Activated gamma-delta T cell treated with anti-CD3 and anti-CD28 coated beads, Interleukin-2, amount 50 U/mL, for 16 hours (primary cell): ENCODE data around the gene BCL2L1.

Source experiments
- DNase-seq: peaks from one replicate; pipeline ENCODE4 v3.0.0-alpha.2; 2020; ENCODE audit warnings: low read depth

Gene BCL2L1

DNA sequence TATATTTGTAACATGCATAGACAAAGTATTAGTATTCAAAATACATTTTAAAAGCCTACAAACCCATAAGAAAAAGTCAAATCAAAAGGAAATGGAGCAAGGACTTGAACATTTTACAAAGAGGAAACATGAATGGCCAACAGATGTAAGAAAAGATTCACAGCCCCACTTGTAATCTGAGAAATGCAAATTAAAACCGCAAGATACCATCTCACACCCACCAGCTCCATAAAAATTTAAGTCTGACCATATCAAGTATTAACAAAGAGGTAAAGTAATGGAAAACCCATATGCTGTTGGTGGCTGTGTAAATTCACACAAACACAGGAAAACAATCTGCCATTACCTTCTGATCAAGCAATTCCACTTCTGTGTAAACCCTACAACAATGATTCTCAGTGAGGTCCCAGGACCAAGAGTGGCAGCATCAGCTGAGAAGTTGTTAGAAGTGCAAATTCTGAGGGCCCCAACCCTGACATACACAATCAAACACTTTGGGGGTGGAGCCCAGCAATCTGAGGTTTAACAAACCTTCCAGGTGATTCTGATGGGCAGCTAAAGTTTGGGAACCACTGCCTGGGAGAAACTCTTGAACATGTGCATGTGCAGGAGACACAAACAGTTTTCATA is 30.9 kb downstream of the BCL2L1 start:
- DNase-seq = no peak

DNA sequence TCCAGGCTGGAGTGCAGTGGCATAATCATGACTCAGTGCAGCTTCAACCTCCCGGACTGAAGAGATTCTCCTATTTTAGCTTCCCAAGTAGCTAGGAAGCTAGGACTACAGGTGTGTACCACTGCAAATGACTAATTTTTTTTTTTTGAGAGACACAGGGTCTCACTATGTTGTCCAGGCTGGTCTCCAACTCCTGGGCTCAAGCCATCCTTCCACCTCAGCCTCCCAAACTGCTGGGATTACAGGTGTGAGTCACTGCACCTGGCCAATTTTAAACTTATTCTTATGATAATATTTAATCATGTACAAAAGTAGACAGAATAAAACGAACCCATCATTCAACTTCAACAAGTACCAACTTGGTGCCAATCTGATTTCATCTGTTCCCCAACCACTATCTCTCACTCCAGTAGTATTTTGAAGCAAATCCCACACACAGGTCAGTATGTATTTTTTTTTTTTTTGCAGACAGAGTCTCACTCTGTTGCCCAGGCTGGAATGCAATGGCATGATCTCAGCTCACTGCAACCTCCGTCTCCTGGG is 32.5 kb downstream of the BCL2L1 start:
- no peak for DNase-seq

DNA sequence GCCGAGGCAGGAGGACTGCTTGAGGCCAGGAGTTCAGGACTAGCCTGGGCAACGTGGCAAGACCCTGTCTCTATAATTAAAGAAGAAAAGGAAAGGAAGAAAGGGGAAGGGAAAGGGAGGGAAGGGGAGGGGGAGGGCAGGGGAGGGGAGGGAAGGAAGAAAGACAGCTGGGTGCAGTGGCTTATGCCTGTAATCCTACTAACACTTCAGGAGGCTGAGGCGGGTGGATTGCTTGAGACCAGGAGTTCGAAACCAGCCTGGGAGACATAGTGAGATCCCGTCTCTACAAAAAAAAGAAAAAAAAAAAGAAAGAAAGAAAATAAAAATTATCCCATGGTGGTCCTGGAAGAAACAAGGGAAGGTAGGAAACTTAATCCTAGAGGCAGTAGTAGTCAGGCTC is 33.5 kb downstream of the BCL2L1 start:
- DNase-seq = no peak

DNA sequence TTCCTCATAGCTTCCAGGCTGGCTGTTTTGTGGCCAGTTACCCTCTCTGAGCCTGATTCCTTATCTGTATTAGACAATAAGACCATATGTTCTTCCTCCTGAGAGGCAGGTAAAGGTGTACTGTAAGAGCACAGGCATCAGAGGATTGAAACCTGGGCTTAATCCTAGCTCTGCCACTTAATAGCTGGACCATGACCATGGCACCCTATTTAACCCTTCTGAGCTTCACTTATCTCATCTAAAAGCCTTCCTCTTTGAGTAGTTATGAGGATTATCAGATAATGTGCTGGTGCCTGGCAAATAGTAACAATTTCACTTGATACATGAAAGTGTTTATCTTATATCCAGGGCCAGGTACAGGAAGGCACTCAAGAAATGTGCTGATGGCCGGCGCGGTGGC is 34.9 kb downstream of the BCL2L1 start:
- DNase-seq = no peak

DNA sequence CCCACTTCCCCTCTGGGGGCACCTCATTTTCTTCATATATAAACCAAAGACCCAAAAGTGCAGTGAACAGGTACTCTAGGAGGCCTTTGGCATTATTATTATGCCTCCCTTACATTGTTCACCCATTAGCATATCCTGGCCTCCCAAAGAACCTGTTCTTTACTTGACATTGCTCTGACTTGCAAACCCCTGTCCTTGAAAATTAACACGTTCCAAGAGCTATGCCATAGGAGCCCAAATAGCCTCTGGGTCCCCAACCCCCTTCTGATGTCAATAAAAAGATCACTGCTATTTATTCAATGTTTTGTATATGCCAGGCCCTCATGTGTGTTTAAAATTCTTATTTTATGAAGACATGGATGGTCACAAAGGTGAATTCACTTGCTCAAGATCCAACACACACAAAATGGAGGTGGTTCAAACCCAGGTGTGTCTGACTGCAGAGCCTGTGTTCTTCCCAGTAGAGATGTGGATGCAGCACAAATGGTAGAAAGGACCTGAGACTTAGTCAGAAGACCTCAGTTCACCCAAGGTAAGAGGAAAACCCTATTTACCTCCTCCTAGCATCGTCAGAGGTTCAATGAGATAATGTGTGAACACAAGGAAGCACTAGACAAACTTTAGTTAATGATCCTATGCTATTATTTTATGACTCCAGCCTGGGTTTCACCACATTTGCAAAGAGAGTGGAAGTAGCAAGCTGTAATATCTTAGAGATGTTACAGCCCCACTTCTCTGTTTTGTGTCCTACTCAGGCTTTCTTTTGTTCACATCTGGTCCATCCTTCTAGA is 36.6 kb downstream of the BCL2L1 start:
- DNase-seq = no peak

DNA sequence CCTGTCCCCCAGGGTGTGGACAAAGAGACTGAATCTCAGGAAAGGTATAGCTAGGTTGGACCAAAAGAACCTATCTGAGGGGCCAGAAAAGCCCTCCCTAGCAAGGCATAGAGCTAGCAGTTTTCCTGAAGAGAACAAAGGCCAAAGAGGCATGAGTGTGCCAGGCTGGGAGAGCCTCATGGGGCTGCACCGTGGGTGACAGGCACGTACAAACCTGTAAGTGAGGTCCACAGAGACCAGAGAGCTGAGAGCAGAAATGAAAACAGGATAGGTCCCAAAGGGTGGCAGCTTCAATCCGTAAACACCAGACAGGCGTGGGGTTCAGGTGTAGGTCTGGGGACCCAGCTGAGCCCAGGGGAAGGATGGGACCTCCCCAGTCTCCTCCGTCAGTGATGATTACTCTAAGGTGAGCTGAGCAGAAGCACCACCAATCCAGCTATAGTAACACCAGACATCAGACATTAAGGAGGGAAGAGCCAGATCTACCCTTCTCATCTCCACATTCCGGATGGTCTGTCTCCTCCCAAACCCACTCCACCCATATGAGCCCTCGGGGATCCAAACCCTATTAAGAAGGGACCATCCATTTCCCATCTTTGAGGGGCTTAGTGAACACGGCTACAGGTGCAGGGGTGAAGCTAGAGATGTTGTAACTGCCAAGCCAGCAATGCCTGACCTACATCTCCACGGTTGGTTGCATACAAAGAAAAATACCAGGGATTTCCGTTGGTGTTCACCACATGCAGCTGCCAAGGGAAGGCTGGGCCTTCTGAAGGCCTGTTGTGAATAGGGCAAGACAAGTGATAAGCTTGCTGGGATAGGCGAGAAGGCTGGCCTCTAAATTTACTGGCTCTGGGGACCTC is 38.3 kb downstream of the BCL2L1 start:
- no peak for DNase-seq

DNA sequence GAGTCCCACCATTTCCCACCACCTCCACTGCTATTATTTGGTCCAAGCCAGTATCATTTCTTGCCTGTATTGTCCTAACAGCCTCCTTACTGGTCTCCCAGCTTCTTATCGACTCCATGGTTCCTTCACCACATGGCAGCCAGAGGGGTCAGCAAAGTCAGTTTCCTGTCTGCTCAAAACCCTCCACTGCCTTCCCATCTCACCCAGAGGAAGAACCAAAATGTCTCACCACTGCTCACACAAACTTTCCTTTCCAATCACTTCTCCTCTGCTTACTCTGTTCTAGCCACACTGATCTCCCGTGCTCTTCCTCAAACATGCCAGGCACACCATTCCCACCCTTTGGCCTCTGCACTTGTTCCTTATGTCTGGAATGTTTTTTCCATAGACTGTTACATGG is 39.7 kb downstream of the BCL2L1 start:
- DNase-seq = no peak

DNA sequence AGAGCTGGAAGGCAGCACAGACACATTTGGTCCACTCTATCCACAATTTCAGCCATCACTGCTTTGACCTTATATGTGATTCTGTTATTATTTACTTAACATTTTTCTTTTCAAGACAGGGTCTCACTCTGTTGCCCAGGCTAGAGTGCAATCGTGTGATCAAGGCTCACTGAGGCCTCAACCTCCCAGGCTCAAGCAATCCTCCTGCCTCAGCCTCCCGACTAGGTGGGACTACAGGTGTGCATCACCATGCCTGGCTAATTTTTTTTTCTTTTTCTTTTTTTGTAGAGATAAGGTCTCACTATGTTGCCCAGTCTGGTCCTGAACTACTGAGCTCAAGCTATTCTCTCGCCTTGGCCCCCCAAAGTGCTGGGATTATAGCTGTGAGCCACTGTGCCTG is 40.3 kb downstream of the BCL2L1 start:
- no peak for DNase-seq

DNA sequence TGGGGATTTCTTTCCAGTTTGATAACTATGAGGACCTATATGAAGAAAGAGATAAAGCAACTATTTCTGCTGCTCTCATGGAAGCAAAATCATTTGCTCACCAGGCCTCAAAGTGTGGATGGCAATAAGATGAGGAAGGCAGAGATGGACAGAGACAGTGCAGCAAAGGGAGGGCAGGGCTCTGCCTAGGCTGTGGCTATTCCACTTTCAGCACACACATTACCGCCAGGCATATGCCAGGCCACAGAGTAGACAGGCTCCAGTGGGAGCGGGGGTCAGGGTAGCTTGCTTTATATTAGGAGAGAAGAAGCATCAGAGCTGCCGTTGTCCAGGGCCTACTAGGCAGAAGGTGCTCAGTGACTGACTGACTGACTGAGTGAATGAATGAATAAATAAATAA is 40.9 kb downstream of the BCL2L1 start:
- DNase-seq = no peak

DNA sequence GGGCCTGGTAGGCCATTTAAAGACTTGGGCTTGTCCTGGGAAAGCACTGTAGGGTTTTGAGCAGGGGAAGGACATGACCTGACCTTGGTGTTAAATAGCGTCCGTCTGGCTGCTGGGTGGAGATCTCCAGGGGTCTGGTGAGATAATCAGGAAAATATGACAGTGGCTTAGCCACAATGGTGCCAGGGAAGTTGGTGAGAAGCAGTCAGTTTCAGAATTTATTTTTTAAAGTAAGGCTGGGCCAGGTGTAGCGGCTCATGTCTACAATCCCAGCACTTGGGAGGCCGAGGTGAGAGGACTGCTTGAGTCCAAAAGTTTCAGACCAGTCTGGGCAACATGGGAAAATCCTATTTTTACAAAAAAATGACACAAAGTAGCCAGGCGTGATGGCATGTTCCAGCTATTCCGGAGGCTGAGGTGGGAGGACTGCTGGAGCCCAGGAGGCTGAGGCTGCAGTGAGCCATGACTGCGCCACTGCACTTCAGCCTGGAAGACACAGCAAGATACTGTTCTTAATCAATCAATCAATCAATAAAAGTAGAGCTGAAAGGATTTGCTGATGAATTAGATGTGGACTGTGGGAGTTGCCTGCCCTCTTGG is 41.4 kb downstream of the BCL2L1 start:
- DNase-seq = no peak

DNA sequence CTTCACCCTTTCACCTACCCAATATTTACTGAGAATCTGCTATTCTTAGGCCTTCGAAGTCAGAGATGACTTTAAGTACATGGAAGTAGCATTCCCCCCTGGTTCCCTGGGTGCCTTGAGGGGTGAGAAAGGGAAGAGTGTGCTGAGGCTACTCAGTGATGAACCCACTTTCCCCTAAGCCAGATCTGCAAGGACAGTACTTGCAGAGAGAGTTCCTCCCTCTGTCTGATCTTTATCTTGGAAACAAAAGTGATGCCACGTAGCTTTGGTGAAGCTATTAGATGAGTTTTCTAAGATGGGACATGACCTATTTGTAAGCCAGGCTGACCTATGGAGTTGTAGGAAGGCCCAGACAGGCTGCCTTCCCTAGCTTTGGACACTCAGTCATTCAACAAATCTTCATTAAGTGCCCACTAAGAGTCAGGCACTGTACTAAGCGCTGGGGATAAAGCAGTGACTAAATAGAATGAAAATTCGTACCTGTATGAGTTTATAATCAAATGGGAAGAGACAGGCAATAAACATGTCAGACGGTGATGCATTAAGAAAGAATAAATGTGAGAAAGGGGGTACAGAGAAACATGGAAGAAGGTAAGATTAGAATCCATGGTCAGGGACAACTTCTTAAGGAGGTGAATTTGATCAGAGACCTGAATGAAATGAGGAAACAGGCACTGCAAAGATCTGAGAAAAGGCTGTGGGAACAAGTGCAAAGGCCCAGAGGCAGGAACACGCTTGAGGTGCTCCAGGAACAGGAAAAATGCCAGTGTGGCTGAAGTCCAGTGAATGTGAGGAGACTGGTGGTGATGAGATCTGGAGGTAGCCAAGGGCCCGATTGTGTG is 42.2 kb downstream of the BCL2L1 start:
- DNase-seq = no peak

DNA sequence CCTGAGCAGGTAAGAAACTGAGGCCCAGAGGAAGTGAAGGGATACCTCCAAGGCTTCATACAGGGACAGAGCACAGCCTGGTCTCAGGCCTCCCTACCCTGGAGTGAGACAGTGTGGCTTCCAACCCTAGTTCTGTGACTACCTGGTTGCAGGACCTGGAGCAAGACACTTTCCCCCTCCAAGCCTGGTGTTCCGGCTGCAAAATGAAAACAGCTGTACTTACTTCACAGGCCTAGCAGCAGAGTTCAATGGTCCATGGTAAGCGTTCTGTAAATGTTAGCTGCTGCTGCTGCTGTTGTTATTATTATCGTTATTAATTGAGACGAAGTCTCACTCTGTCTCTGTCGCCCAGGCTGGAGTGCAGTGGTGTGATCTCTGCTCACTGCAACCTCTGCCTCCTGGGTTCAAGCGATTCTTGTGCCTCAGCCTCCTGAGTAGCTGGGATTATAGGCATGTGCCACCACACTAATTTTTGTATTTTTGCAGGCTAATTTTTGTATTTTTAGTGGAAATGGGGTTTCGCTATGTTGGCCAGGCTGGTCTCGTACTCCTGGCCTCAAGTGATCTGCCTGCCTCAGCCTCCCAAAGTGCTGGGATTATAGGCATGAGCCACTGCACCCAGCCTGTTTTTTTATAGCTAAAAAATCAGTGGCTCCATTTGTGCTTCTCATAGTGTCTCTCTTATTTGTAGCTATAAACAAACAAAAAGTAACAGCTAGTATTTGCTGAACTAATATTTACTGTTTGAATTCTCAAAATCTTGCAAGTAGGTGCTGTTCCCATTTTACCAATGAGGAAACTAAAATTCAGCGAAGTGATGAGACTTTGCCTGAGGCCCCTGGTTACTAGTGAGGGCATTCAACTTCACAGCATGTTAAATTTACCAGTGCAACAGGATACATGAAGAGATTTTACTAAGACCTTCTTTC is 43.0 kb downstream of the BCL2L1 start:
- no peak for DNase-seq

DNA sequence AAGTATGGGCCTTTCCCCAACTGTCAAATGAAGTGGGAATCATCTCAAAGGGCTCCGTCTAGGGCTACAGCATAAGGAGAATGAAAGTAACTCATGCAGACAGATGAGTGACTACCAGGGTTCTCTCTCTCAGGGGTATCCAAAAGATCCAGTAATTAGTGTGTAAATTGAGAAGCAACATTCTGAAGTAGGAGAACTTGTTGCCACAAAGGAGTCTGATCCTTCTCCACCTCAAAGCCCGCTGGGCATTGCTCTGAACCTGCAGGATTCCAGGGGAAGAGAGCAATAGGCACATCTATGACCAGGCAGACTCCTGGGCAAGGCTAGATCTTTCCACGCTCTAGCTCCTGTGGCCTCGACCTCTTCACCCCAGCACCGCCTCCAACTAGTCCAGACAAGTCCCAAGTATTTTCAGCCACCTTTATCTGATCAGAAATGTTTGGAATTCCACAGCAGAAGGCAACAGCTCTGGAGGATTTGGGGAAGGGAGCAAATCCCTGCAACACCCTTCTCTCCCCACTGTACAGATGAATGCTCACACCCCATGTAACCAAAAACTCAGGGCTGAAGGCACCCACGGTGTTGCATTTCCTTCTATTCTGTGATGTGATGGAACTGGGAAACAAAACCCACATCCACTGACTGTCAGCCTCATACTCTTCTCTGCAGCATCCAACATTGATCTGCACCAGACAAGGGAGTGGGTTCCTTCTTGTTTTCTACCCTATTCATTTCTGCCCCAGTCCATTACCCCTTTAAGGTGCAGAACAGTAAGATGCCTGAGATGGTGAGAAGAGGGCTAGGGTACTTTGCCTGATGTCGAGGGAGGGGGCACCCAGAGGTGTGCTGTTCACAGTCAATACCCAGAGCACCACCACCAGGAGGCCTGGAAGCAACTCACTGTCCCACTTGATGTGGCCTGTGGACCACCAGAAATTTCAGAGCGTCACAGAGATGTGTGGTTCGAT is 44.0 kb downstream of the BCL2L1 start:
- no peak for DNase-seq

DNA sequence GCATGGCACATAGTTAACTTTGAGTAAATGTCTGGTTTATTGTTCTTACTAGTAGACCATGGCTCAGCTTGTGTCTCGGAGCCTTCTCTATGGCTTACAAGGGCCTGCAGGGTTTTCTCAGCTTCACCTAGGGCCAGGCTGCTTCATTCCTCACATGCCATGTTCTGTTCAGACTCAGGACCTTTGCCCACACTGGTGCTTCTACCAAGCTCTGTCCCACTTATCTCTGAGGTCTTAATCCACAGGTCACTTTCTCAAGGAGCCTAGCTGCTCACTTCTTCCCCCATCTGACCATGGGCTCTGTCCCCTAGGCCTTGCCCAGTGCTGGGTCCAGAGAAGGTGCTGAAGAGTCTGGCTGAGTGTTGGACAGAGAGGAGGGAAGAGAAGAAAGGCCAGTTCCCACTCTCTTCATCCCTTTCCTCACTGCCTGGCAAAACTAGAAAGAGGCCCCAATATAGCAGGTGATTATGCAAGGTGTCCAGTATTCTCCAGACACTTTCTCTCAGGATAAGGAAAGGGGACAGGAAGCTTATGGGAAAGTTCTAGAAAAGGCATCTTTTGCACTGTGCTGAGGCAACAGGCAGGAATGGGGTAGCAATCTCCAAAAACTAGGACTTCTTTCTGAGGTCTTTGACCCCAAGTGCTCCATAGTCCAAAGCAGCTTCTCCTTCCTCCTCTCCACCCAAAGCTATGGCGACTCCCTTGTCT is 45.0 kb downstream of the BCL2L1 start:
- DNase-seq = no peak

DNA sequence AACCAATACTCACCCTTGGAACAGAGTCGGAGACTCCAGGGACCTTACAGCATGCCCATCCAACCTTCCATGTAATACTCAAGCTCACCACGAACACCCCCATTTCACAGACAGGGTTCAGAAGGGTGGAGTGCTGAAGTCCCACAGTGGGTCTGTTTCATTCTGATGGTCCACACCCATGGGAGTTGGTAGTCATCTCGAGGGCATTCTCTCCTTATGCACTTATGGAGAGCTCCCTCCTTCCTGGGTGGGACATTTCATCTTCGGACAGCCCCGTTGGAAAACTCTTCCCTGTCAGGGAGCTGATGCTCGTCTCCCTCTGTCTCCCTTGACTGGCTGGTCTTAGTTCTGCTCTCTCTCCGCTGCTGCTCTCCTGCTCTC is 46.1 kb downstream of the BCL2L1 start:
- DNase-seq = no peak

DNA sequence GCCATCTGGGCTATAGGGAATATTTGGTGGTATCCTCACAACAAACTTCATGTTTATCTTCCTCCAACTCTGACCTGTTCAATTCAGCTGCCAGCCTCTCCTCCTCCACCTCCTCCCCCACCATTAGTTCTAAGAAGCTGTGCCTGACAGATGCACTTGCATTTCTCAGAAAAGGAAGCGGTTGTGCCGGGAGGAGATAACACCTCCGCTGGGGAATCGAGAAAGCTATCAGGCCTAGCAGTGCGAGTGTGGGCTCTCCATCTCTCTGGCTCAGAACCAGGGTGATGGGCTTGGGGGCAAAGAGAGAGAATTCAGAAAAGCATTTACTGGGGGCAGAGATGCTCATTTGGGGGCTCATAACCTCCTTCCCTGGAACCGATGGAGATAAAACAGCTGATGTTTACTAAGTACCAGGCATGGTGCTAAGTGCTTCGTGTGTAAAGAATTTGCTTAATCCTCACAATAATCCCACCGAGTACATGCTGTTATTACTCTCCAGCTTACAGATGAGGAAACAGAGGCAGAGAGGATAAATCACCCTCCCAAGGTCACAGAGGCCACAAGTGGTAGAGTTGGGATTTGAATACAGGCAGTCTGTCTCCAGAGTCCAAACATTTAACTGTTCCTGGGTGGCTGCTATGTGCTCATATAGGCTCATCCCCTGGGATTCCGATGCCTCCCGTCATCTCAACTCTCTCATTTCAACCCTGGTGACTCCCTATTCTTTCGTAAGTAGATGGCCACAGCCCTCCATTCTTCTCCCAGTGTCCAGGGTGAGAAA is 46.6 kb downstream of the BCL2L1 start:
- DNase-seq = peak; percentile 54
